GM19099 (cell line): ENCODE measurements around the gene SPRYD3.

Experiments
- POLR2A ChIP-seq: IDR thresholded peaks from 3 replicates; pipeline ENCODE4 v1.6.1; 2011; ENCODE audit warnings: low read depth; ENCODE audit not compliant: insufficient read length; ENCODE audit errors: extremely low read depth

Gene SPRYD3

DNA sequence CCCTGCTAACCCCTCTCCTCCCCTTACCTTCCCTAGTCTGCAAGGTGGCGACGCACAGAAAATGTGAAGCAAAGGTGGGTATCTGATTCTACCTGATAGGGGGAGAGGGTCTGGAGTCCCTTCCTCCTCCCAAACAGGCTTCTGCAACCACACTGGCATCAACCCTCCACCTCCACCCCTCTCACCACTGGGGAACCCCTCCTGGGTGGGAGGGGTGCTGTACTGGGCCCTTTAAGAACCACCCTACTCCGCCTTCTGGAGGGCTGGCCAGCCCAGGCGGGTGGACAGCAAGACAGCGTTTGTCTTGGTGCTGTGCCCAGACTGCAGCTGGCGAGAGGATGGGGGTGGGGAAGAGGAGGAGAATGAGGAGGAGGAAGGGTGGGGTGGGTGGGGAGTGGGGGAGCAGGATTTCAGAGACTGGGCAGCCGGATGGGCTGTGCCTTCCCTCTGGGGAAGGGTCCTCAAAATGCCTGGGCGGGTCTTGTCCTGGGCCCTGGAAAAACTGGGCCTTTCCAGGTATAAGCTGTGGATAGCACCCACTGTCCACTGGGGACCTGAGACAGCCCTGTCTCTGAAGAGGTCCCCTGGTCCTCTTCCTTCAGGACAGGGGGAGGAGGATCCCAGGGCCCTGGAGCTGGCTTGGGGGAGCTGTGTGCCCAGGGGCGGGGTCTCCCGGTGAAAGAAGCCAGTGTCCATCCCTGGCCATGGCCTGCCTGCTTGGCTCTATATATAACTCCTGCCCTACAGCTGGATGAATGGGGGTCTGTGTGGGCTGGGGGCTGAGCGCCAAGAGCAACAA lies 26.6 kb downstream of the SPRYD3 start:
- TF ChIP-seq POLR2A = no peak

DNA sequence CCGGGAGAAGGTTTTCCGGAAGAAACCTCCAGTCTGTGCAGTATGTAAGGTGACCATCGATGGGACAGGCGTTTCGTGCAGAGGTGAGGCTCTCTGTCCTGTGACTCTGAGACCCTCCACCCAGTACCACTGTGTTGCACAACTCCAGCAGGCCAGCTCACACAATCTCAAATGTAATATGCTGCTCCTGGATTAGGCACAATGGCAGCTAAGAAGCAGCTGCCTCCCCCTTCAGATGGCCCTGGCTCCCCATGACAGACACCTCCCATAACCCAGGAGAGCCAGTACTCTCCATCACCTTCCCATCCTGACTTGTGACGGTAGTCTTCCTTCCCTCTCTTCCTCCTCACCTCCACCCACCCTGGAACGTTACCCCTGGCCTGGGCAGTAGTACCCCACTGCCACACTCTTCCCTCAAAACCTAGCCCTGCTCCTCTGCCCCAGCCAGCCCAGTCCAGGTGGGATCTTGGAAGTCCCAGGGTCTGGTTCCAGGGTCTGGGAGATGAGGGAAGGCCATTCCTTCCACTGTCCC lies 27.2 kb downstream of the SPRYD3 start:
- no peak for TF ChIP-seq POLR2A

GRCh38 chr12:53051058-53051880 lies 27.9 kb downstream of the SPRYD3 start:
- no peak for TF ChIP-seq POLR2A

GRCh38 chr12:53050426-53051057 lies 28.6 kb downstream of the SPRYD3 start:
- no peak for TF ChIP-seq POLR2A

- TF ChIP-seq POLR2A = no peak
Measured at GRCh38 chr12:53049571-53050318, 29.4 kb downstream of the SPRYD3 start, which contains the start of gene TNS2. Gene TNS2, plus strand, starts transcription at chr12:53050065. Its CDS starts 121 bp downstream, at chr12:53050186.

GRCh38 chr12:53048780-53049401 lies 30.3 kb downstream of the SPRYD3 start:
- TF ChIP-seq POLR2A = no peak

DNA sequence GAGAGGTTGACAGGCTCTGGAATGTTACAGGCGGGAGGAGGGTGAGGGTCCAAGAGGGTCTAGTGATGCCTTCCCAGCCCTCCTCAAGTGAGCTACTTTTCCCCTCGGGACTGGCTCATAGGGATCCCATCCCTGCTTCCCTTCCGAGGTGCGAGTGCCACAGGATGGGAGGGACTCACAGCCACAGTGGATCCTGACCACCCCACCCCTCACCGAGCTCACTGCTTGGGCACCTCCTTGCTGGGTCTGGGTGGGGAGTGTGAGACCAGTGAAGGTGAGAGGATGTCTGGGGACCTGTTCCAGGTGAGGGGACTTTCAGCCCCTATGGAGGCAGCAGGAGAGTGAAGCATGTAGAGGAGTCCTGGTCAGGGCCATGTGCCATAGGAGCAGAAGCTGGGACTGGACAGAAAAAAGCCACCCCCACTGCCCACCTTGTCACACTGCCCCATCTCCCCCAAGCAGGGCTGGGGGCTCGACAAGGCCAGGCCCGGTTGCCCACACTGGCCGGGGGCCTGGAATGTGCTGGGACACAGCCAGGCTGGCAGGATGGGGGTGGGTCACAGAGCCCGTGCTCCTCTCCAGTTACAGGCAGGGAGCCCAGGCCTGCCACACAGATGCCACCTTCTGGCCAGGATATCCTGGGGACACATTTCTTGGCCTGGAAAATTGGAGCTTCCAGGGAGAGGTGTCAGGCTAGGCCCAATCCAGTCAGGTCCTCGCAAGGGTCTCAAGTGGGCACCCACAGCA lies 31.0 kb downstream of the SPRYD3 start:
- no peak for TF ChIP-seq POLR2A

DNA sequence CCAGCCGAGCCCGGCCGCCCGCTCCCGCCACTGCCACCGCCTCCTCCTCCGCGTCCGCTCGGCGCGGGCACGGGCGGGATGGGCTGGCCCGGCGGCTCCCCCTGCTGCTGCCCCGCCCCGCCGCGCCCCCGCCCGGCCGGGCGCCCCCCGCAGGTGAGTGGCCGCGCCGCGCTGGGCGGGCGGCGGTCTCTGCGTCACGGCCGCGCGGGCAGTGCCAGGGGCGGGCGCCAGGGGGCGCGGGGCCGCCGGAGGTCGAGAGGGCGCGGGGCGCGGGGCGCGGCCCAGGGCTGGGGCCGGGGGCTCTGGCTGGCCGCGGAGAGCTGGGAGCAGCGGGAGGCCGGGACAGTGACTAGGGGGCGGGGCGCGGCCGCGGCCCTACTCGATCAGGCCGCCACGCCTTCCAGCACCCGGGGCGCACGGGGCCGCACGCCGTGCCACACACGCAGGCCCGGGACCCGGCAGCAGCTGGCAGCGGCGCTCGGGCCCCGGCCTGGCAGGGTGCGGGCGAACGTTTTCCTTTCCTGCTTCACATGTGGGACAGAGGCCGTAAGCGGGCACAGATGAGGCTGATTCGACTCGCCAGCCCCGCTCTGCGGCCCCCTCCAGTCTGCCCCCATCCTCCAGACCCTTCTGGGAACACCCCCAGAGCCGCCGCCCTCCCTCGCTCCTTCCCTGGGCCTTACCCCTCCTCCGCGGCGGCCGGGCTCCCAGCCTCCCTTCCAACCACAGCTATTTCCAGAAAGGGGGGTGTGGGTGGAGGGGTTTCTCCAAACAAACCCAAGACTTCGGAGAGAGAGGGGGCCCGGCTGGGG lies 31.8 kb downstream of the SPRYD3 start:
- TF ChIP-seq POLR2A = no peak

- no peak for TF ChIP-seq POLR2A
Measured at GRCh38 chr12:53046655-53047220, 32.5 kb downstream of the SPRYD3 start.

GRCh38 chr12:53045696-53046045 lies 33.5 kb downstream of the SPRYD3 start:
- TF ChIP-seq POLR2A = no peak

GRCh38 chr12:53044896-53045695 lies 34.1 kb downstream of the SPRYD3 start:
- TF ChIP-seq POLR2A = no peak
